H54 (cell line): ENCODE measurements around the gene XIST.

Experiments used
- DNase-seq: peaks from one replicate; pipeline ENCODE4 v3.0.0; 2011; ENCODE audit warnings: low spot score, mixed read lengths; ENCODE audit not compliant: insufficient read length
- FAIRE-seq: peaks from 3 replicates; lab custom pipeline; 2011; peaks lifted over from hg19 to GRCh38; lab: Jason Lieb, UNC
- POLR2A ChIP-seq: IDR thresholded peaks from 2 replicates; pipeline ENCODE4 v1.6.1; 2011; ENCODE audit warnings: low read depth, mild to moderate bottlenecking, low read length

Gene XIST

GRCh38 chrX:73850124-73851013 is 2.1 kb downstream of the XIST start:
- FAIRE-seq (no peak), DNase-seq (peak; percentile 8)
- no peak for TF ChIP-seq POLR2A

DNA sequence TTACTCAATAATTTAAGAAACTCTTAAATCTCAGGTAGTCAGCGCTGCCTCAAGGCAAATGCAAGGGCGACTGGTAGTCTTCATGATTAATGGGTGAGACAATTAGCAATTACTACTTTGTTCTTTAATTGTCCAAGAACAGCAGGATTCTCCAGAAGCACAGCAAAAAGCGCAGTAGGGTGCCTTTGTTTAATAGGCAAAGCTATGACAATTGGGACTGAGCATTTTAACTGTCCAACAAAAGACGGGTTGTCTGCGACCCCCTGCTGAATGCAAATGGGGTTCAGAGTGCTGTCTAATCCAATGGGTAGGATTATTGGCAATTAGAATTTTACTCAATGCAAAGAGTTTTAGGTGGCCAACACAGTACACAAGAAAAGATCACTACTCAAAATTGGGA is 3.4 kb downstream of the XIST start:
- no peak for FAIRE-seq
- no peak for DNase-seq

GRCh38 chrX:73847991-73848390 is 4.5 kb downstream of the XIST start:
- no peak for FAIRE-seq
- no peak for TF ChIP-seq POLR2A
- DNase-seq = no peak

More for the DNA sequence above, 3.4 kb downstream of the XIST start:
- no peak for TF ChIP-seq POLR2A

DNA sequence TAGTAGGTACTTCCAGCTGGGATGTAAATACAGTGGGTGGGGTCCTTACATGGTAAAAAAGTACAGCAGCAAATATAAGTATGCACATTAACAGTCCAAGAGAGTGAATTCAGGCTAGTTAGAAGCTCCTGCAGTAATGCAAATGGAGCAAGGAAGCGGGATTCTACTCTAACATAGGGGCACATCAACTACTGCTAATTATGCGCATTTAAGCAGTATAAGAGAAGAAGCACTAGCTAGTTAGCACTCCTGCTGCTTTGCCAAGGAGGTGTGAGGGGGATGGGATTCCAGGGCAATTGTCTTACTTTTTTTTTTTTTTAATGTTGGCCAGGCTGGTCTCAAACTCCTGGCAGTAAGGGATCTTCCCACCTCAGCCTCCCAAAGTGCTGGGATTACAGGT is 5.4 kb downstream of the XIST start:
- DNase-seq (no peak), FAIRE-seq (no peak)

DNA sequence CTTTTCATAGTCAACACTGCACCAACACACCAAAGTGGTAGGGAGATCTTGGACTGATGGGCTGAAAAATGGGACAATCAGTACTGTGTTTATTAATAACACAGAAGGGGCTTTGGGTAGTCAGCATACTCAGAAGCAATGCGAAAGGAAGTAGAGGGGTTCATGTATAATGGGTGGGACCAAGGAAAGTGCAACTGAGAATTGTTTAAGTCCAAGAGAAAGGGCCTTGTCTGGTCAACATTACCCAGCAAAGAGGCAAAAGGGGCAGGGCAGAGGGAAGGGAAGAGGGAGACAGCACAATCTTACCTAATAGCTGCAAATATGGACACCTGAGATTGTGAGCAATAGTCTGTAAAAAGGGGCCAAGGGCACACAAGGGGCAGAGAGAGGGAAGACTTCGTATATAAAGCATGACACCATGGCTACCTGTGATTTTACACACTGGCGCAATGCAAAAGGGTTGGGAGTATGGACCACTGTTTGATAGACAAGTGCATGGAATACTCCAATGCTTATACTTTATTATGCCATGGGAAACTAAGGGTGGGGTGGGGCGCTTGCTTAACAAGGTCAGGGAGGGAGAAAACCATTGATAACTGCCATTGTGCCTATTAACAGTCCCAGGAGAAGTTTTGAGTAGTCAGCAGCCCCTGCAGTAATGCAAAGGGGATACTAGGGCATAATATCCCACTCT is 9.8 kb downstream of the XIST start:
- no peak for TF ChIP-seq POLR2A
- FAIRE-seq = no peak
- no peak for DNase-seq

More for the DNA sequence above, 5.4 kb downstream of the XIST start:
- no peak for TF ChIP-seq POLR2A

DNA sequence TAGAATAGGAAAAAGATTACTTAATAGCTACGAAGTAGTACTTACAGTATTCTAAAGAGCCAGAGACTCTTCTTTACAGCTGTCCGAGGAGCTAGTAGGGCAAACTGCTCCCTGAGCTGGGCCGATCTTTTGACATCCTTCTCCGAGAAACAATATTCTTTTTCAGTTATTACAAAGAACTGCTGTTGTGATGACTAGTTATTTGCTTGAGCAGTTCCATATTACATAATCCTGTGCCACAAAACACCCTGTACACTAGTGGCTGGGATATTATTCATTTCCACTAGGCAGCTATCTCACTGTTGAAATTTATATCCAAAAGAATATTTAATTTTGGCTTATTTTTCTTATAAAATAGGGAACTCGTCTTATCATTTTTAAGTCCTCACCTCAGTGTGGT is 11.2 kb downstream of the XIST start:
- no peak for FAIRE-seq
- TF ChIP-seq POLR2A = no peak
- DNase-seq = no peak

DNA sequence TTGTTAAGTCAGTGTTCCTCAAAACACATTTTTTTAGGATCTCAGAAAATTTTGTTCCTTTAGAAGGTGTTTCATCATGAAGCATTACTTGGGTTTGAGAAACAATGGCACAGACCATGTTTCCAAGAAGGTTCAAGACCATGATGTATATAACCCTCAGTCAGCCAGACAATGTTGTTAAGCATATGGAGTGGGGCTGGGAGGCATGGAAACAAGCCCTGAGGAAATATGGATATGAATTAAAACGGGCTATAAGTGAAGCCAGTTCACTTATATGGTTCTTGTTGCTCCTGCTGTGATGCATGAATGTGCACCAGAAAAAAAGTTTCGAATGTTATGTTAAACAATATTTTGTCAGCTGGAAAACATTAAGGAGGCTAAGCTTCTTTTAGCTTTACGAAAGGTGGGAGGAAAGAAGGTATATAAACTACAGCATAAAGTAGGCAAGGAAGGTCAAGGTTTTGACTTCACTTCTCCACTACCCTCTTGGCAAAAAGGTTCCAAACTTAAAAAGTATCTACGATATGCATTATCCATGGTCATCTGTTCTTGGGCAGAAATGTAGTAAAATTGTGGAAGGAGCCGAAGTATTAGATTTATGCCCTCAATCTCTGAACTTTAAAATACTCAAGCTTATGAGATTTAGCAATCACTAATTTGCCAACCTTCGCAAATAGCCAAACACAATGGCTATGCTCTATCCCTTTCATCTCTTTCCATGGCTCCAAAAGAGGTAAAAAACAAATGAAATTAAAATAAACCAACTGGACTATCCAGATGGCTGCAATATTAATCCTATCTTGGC is 12.2 kb downstream of the XIST start:
- FAIRE-seq (no peak), DNase-seq (no peak)
- TF ChIP-seq POLR2A = no peak

DNA sequence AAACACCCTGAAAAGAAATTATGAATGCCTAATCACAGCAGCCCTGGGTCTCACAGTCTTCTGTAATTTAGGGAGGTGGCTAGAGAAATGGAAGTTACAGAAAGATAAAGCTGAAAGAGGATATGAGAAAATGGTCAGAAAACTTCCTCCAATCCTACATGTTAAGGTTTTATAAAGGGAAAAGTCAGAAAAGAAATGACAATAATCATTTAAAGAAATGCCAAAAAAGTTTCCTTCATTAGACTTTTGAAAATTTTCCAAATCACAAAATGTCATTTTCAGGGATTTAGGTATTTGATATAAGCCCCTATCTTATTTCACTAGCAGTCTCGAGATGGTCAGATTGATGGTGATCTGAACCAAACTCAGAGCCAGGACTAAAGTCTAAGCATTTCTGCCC is 13.4 kb downstream of the XIST start:
- FAIRE-seq = no peak
- DNase-seq = no peak
- TF ChIP-seq POLR2A = no peak

- FAIRE-seq = no peak
- TF ChIP-seq POLR2A = no peak
- no peak for DNase-seq
These were observed 14.4 kb downstream of the XIST start for GRCh38 chrX:73838123-73838522.

DNA sequence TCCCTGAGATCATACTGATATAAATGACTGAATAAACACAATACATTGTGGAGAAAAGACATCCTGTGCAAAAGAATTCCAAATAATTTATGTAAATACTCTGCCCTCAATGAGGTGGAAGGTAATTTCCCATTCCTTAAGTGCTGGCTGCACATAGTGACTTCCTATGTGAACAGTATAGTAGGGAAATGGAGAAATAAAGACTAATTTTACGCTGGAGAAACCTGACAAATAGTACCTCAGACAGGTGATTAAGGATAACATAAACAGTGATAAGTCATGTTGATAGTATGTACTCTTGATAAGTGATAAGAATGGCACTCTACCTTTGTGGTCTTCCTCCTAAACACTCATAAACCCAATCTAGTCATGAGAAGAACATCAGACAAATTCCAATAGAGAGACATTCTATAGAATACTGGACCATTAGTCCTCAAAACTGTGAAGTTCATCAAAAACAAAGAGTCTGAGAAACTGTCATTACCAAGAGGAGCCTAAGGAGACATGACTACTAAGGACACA is 15.5 kb downstream of the XIST start:
- FAIRE-seq = no peak
- no peak for DNase-seq
- TF ChIP-seq POLR2A = no peak

DNA sequence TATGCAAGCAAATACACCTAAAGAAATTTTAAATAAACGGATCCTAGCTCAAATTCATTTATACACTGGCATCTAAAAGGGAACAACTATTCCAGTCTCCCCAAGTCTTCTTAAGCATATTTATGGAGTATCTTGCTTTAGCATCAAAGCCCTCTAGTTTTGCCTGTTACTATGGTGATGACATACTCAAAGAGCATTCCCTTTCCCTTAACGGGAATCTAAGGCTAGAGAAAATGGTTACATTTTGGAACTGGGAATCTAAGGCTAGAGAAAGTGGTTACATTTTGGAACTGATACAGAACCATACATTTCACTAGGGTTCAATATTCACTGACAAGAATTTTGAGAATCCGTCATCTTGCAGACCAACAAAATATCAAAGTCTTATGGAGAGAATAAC is 18.3 kb downstream of the XIST start:
- FAIRE-seq (no peak), DNase-seq (no peak)
- no peak for TF ChIP-seq POLR2A

GRCh38 chrX:73832319-73832718 is 20.2 kb downstream of the XIST start:
- no peak for TF ChIP-seq POLR2A
- FAIRE-seq (no peak), DNase-seq (no peak)

GRCh38 chrX:73831500-73831899 is 21.0 kb downstream of the XIST start:
- DNase-seq (no peak), FAIRE-seq (no peak)
- TF ChIP-seq POLR2A = no peak
